GM21786 (cell line): ENCODE results near the gene ERCC5.

Source experiments
- ATAC-seq: cut with Tn5 transposase; IDR thresholded peaks from one replicate; pipeline ENCODE4 v1.9.1; 2021; ENCODE audit not compliant: unreplicated experiment

The ERCC5 gene

DNA sequence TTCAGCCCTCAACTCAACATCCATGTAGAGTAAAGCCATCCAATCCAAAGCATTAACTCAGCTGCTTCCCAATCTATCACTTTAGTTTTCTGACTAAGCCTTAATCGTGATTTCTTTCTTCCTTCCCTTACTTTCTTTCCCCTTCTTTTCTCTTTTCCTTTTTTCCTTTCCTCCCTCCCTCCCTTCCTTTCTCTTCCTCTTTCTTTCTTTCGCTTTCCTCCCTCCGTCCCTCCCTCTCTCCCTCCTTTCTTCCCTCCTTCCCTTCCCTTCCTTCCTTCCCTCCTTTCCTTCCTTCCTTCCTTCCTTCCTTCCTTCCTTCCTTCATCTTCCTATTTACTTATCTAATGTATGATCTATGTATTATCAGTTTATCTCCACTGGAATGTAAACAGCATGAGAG, 71.2 kb downstream of the ERCC5 start:
- ATAC-seq, result no peak

DNA sequence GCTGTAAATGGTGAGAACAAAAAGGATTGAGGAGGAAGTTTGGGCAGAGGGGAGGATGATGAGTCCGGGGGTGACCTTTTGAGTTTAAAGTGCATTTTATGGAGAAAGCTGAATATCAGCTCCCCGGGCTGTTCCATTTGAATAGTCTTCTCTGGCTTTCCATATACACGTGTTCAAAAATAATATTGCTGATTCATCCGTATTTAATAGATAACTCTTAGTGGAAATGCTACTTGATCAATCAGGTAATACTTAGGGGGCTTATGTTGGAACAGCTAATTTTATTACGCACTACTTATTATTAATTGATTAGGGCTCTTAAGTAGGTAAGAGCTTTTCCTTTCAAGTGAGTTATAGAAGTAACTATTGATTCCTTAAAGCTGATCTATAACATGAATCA, 76.4 kb downstream of the ERCC5 start:
- ATAC-seq, result no peak
